Measurements from ENCODE around the gene HRC.

The HRC gene

DNA sequence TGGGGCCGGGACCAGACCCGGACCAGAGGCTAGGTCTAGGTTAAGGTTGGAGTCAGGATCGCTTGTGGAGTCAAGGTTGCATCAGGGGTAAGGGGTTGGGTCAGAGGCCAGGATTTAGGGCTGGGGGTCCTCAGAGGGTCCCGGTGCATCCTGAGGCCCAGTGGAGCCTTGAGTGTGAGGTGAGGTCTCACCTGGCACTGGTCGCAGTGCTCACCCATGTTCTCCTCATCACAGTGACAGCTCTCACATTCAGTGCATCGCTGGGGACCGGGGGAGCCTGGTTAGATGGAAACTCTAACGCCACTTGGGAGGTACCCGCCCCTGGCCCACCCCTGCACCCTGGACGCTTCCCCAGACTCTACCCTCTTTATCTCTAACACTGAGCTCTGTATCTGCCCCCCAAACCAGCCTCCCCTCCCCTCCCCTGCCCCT lies 3.1 kb downstream of the HRC start:
- DNase-seq (ENCODE audit: low read depth): no peak
- no peak for TF ChIP-seq POLR2A (IDR thresholded peaks at IDR 0.05; ENCODE audit: extremely low read depth, insufficient read length)
- no peak for TF ChIP-seq MYC (IDR thresholded peaks at IDR 0.05; ENCODE audit: low read depth, low read length)
- TF ChIP-seq, protein P1, sequence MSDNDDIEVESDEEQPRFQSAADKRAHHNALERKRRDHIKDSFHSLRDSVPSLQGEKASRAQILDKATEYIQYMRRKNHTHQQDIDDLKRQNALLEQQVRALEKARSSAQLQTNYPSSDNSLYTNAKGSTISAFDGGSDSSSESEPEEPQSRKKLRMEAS (IDR thresholded peaks at IDR 0.05; ENCODE audit: low read depth, low read length): no peak
- TF ChIP-seq CTCF (IDR thresholded peaks at IDR 0.05; ENCODE audit: low read depth, low read length): no peak

GRCh38 chr19:49151267-49152118 lies 3.7 kb downstream of the HRC start:
- peak; percentile 35 for DNase-seq (ENCODE audit: low read depth)
- TF ChIP-seq CTCF (IDR thresholded peaks at IDR 0.05; ENCODE audit: low read depth, low read length) (no peak), POLR2A (IDR thresholded peaks at IDR 0.05; ENCODE audit: extremely low read depth, insufficient read length) (no peak), MYC (IDR thresholded peaks at IDR 0.05; ENCODE audit: low read depth, low read length) (peak; percentile 46)
- TF ChIP-seq, protein P1 (IDR thresholded peaks at IDR 0.05; ENCODE audit: low read depth, low read length): peak; percentile 74
- no peak overlapping the region for H3K4me3 ChIP-seq (ENCODE audit: low read depth, low read length)

More for the DNA sequence above, 3.1 kb downstream of the HRC start:
- no peak overlapping the region for H3K4me3 ChIP-seq (ENCODE audit: low read depth, low read length)

DNA sequence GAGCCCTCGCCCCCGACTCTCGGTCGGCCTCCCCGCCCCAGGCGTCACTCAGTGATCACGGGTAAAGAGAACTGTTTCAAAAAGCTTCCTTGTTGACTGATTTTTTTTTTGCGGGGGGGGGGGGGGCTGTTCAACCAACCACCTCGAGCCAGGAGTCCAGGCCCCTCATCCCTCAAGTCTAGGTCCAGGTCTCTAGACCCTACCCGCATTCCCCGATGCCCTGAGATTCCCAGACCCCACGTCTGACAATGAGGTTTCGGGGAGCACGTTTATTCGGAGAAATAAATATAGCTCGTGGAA lies 4.3 kb downstream of the HRC start:
- no peak for DNase-seq (ENCODE audit: low read depth)
- TF ChIP-seq POLR2A (IDR thresholded peaks at IDR 0.05; ENCODE audit: extremely low read depth, insufficient read length) (no peak), MYC (IDR thresholded peaks at IDR 0.05; ENCODE audit: low read depth, low read length) (0 out of 2 replicates have a peak, but pooled peaks have one; percentile 1)
- TF ChIP-seq, protein P1 (IDR thresholded peaks at IDR 0.05; ENCODE audit: low read depth, low read length): no peak
- no peak overlapping the region for H3K4me3 ChIP-seq (ENCODE audit: low read depth, low read length)

DNA sequence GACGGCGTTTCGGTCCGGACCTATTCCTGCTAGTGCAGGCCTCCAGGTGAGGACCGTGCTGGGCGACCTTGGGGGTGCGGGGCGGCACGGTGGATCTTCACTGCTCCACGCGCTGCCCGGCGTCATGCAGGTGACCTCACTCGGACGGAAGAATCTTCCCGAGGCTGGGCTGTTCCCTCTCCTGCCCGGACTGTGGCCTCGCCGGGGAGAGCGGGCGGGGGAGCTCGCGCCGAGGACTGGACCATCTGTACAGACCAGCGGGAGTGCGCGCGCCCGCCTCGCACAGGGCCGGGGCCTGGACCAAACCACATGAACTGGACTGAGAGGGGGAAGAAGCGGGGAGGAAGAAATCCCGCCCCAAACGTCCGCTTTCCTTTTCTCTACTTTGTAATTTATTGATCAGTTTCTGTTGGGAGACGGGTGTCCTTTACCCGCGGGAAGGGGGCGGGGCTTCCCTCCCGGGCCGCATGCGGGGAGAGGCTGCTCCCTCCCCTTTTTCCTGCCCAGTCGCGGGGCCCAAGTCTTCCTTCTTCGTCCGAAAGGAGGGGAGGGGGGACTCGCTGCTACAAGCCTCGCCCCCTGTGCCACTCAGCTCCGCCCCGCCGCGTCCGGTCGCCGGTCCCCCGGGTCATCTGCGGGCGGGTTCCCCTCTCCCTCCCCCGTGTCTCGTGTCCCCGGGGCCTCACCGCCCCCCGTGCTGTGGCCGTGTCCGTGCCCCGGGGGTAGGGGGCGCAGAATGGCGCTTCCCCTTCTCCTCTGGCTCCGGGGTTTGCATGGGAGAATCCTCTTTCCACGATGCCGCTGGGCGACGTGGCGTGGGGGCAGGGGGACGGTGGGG lies 4.9 kb downstream of the HRC start:
- peak; percentile 83 for DNase-seq (ENCODE audit: low read depth)
- TF ChIP-seq MYC (IDR thresholded peaks at IDR 0.05; ENCODE audit: low read depth, low read length) (peak; percentile 60), POLR2A (IDR thresholded peaks at IDR 0.05; ENCODE audit: extremely low read depth, insufficient read length) (no peak), CTCF (IDR thresholded peaks at IDR 0.05; ENCODE audit: low read depth, low read length) (no peak)
- TF ChIP-seq, protein P1 (IDR thresholded peaks at IDR 0.05; ENCODE audit: low read depth, low read length): no peak; the same call in 1 of the 2 replicates
- peak overlapping the region; percentile 62 for H3K4me3 ChIP-seq (ENCODE audit: low read depth, low read length)

DNA sequence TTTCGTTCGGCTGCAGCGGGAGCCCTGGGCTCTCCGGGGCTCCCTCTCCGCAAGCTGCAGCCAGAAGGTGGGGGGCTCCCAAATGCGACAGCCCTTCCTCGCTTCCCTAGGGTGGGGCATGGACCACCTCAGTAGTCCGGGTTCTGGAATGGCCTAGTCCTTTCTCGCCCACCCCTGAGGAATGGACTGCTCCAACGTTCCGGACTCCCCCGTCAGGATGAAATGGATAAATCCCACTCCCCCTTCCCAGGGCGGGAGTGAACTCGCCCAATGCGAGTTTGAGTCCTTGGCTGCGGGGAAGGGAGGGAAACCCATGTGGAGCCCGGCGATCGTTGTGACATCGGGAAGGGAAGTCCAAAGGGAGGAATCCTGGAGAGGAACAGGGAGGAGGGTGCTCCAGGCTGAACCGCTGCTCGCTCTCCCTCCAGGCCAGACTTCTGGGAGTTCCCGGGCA lies 5.5 kb downstream of the HRC start:
- TF ChIP-seq, protein P1 (IDR thresholded peaks at IDR 0.05; ENCODE audit: low read depth, low read length): no peak
- no peak for TF ChIP-seq CTCF (IDR thresholded peaks at IDR 0.05; ENCODE audit: low read depth, low read length)
- no peak for TF ChIP-seq POLR2A (IDR thresholded peaks at IDR 0.05; ENCODE audit: extremely low read depth, insufficient read length)
- no peak for TF ChIP-seq MYC (IDR thresholded peaks at IDR 0.05; ENCODE audit: low read depth, low read length)

More for the DNA sequence above, 5.5 kb downstream of the HRC start:
- H3K4me3 ChIP-seq (ENCODE audit: low read depth, low read length): peak overlapping the region; percentile 62
- peak; percentile 61 for DNase-seq (ENCODE audit: low read depth)
